C1 segment of cervical spinal cord (tissue), 14 donors: Measurements from ENCODE around the gene RGMA.
"Not testable (repeated sequence)": the region's sequence is repeated elsewhere in the genome, so short reads cannot be mapped to it uniquely, and the experiment has no call there.

ENCODE experiments used
- DNase-seq, 14 donors: peaks; one replicate each; lab custom pipeline; 2025; lab: John Stamatoyannopoulos, UW

RGMA gene

DNA sequence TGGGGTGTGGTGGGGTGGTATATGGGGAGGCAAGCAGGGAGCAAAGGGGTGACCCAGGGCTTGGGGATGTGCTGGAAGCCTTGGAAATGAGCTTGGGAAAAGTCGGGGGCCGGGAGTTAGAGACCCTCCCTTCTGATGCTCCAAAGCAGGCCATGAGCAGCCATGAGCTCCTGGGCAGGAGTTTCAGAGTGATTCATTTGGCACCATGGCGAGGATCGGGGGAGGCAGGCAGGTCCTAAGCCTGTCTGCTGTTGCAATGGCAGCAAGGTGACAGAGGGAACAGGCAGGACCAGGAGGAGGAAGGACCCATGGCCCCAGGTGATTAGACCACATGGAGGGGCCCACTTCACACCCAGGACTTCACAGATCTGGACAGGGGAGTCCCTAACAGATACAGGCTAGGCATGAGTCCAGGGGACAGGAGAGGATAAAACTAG is 21.3 kb downstream of the RGMA start:
- DNase-seq = no peak

DNA sequence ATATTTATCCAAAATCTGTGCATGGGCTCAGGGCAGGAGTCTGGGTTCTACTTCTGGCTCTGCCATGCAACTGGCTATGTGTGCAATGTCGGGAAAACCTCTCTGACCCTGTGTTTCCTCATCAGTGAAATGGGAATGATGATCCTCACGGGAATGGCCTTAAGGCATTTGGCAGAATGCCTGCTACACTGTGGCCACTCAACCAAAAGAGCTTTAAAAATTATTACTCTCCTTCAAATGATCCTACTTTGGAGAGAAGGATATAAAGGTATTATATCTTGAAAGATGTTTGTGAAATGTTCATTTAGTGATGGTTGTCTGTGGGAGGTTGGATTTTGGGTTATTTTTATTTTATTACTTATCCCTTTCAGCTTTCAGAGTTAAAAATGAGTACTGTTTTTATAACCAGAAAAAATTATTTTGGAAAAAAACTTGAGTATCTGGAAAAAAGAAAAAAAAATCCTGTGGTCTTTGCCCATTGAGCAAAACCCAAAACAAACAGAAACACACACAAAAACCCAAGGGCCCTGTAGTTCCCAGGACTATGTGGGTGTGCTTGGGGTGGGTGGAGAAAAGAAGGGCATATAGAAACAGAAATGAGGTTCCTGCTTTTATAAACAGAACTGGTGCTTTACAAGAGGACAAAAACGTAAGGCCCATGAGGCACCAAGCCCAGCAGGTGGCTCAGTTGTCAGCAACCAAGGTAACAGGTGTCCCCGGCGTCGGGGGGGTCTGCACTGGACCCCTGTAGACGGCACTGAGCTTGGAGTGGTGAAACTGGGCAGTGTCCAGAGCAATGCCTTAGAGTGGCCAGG is 22.0 kb downstream of the RGMA start:
- DNase-seq = no peak

DNA sequence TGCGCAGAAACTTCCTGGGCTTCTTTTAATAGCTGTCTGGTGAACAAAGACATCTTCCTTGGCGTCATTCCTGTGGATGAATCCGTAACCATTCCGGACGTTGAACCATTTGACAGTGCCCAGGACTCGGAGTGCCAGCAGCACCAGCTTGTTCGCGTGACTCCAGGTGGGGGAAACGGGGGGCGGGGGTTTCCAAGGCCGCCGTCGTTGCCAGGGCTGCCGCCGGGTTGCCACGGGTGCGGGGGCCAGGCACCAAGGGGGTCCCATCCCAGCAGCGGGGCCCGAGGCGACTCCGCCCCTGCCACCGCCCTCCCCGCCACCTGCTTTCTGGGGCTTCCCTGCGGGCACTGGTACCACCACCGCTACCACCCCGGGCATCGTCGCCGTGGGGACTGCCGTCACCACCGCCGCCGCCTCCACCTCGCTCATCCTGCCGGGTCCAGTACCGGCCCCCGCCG is 22.8 kb downstream of the RGMA start:
- peak in 6 of 14 donors; percentile 28 to 73 (median 46) for DNase-seq

DNA sequence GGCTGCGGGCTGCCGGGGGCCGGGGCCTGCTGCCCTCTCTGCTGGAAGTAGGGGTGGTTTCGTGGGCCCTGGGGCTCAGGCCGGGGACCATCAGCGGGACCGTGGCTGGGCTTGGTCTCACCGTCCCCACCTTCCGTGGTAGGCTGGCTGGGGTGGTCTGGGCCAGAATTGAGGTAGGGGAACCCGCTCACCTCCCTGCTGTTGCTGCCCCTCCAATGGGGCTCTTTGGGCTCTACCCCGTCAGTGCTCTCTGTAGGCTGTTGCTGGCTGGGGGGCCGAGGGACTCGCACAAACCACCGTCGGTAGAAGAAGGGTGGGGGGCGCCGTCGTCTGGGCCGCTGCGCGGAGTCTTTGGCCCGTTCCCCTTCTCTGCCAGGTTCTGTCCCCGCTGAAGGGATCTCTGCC is 23.4 kb downstream of the RGMA start:
- DNase-seq = peak in 1 of 14 donors; percentile 62

DNA sequence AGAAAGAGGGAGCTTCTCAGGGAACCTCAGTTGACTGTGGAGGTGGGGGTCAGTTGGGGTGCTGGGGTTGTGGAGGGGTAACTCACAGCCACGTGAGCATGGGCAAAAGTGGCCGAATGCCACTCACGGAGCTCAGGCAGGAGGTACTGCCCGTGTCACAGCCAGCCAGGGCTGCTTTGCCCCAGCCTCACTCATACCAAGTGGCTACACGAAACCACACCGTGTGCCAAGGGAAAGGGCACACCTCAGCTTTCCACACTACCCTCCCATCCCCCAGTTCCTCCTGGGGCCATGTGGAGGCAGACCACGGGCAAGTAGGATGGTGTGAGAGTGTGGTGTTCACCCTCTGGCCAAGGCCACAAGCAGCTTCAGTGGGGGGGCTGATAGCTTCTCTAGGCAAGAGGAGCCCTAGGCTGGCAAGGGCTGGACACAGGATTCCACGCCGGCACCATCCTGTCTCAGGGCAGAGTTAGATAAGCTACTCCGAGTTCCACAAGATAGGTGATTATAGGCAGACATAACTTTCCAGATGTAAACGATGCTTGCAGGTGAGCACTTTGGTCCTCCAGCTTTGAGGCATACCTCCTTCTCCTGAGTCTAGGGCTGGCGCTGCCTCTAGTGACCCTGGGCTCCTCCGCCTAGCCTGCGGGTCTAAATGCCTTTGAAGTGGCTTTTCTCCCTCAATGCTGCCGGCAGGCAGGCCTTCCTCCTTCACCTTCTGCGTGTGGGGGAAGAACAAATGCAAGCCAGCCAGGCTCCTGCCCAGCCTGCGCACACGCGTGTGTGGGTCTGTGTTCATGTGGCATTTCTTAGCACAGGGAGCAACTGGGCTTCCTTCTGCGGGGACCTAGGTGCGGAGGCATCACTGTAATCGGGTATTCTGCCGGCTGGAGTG is 25.0 kb downstream of the RGMA start:
- DNase-seq = no peak

DNA sequence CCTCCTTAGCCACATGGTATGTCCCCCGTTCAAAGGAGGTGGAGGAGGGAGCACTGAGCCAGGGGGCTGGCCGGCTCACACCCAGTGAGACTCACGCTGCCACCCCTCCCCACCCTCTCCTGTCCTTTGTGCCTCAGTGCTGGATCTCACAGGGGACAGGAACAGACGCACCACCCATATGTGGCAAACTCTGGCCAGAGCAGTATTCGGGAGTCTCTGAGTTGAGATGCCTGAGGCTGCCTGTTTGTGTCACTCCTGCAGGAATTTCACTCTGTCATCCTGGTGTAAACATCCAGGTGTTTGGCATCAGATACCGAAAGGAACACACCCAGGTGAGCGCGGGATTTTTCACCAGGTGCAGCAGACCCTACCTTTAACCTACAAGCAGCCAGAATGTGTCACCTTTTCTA is 25.7 kb downstream of the RGMA start:
- no peak for DNase-seq

DNA sequence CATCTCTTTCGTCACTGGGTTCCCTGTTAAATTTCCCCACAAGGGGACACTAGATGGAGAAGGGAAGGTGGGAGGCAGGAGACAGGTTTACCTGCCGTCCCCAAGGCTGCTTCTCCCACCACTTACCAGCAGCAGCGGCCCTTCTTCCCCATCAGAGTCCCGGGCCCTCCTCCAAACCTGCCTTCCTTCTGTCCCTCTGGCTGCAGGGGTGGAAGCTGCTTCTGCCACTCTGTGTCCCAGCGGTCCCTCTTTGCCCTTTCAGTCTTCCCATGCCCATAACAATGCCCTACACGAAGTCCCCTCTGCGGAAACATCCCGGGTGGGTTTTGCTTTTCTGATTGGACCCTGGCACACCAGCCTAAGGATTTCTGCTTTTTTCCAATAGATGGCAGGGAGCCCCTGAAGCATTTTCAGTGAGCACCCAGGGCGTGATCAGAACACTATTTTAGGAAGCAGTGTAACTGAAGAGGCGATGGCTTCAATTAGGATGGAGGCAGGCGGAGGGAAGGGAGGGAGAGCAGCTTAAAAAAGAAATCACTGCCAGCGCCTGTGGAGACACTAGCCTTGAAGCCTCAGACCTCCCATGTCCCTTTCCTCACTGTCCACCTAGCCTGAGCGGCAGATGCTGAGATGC is 26.3 kb downstream of the RGMA start:
- not testable (repeated sequence) for DNase-seq

DNA sequence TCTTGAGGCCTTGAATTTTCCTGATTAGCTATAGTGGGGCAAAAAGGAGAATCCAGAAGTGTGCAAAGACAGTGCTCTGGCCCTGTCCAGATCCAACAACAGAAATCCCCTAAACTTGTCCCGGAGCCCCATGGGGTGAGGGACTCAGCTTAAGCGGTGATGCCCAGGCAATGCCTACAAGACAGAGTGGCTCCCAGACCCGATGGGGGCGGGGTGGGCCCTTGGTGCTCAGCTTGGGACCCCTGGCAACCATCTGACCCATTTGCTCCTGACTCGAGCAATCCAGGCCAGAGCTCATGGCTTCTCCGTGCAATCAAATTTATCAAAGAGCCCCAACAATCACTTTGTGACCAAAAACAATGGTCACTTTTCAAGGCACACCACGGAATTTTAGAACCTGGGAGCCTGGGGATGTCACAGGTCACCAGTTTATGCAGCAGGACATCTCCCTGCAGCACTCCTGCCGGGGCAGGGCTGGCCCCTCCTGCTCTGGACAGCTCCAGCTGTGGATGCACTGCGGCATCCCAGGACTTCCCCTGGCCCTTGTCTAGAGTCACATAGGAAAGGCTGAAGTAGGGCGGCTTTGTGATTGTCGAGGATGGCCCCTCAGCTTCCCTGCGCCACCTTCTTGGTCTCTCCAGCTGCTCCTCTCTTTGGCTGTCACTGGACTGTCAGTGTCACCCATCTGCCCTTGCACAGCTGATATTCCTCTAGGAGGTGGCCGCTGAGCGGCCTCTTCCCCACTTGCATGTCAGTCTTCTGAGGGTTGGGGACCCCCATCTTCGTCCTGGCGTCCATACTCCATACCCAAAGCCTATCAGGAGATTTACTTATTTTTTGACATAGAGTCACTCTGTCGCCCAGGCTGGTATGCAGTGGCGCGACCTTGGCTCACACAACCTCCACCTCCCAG is 28.4 kb downstream of the RGMA start:
- no peak for DNase-seq

DNA sequence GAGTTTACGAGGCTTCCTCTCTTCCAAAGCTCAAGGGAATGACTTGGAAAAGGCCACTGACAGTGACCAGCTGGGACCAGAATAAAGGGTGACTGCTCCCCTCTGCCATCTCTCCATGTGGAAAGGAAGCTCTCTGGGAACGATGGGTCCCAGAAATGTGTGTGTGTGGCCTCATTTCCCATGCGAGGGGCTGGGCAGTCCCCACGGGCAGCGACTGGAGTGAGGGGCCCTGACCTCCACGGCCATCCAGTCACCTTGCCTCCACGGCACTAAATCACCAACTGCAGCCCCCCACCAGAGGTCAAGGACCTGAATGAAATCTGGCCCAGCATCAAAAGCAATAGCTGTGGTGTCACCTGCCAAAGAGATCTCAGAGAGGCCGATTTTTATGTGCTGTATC is 29.6 kb downstream of the RGMA start:
- no peak for DNase-seq

DNA sequence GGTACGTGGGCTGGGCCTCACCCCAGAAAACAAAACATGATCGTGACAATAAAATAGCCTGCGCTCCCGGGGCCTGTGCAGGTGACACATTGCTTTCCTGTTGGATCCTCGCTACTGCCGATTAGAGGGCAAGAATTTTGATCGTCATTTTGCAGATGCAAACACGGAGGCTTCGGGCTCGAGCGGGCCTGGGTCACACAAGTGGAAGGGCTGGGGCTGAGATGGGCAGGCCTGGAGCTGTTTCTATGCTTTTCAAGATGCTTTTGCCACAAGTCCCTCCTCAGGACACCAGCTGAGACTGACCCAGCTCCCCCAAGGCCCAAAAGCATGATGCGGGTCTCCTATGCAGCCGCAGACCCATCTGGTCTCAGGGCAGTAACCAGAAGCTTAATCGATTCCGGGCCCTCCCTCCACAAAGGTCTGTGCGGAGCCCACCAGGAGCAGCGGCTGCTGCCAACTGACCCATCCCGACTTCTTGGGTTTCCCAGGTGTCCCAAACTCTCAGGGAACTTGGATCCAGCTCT is 30.0 kb downstream of the RGMA start:
- no peak for DNase-seq

DNA sequence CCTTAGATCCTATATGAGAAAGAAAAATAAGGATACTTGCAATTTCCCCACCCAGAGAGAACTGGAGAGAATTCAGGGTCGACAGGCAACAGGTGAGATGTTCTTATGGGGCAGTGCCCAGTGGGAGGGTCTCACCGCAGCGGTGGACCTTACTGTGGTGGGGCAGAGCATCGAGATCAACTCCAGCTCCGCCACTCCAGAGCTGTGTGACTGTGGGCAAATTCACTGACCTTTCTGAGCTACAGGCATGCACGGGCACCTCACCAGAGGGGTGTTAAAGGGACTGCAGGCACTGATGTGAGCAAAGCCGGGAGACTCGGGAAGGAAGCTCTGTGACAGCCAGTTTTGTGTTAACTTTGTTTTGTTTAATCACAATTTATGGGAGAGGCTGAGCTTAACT is 30.9 kb downstream of the RGMA start:
- DNase-seq = no peak

DNA sequence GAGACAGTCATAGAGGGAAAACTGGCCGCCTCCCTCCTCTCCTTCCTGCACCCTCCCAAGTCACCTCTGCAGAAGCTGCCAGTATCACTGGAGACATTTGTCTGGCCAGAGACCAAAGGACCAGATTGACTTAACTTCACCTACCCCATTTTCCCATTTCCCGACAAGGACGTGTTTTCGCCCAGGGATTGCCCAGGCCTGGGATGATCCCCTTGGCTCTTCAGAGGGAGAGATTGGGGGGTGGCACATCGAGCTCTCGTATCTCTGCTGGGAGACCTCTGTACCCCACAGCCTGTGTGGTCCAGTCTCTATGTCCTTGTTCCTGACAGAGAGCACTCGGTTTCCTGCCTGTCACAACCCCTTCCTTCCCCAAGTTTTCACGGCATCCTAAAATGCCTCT is 31.4 kb downstream of the RGMA start:
- no peak for DNase-seq

DNA sequence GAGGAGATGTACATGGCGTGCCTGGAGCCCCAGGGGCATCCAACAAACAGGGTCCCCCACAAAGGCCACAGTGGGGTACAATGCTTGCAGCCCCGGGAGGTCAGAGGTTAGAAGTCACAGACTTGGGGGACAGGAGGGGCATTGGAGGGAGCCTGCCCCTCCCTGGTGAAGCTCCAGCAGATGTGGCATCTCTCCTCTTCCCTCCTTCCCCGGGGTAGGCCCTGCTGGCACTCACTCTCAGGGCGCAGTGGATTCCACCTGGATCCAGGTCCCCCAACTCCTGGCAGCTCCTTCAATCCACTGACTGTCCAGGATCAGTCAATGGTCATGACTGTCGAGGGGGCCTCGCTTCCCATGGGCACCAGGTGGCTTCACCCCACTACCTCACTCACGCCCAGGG is 32.2 kb downstream of the RGMA start:
- DNase-seq = no peak

DNA sequence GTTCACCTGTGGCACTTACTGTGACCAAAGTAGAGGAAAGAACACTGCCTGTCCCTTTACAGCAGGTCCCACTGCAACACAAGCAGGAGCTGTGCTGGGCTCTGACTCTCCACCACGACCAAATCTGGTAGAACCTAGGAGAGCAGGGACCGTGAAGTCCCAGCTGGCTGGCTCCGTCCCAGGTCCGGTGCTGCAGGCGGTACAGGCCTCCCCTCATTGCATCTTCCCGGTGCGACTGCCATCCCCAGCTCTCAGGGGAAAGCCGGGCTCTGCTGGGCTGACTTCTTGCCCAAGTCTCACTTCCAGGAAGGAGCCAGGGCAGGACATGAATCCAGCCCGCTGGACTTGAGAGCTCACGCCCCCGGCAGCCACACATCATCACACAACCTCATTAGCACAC is 33.8 kb downstream of the RGMA start:
- DNase-seq = peak in 1 of 14 donors; percentile 19

DNA sequence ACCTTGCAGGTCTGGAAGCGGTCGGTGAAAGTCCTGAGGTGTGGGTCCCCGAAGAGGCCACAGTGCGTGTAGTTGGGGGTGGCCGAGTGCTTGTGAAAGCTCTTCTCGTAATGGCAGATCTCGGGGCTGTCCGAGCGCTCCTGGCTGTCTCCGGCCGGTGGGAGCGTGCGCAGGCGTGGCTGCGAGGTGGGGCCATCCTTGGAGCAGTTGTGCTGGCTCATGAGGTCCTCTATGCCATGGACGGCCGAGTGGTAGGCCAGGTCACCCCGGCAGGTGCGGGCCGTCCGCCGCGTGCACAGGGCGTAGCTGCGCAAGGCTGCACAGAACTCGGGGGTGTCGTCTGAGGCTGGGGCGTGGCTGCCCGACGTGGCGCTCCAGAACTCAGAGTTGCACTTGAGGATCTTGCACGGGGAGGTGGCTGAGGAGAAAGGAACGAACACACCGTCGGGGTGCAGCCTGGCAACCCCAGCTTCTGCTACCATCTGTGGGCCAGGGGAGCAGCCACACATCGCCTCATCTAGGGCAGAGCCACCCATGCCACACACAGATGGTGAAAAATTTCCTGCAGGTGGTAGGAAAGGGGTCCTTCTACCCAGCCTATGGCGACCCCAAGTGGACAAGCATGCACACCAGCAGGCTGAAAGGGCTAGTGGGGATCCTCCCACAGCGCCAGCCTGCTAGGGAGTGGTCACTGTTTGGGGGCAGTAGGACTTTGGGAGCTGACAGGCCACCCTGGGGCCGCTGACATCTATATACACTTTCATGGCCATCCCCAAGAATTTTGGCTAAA is 36.7 kb downstream of the RGMA start:
- no peak for DNase-seq

DNA sequence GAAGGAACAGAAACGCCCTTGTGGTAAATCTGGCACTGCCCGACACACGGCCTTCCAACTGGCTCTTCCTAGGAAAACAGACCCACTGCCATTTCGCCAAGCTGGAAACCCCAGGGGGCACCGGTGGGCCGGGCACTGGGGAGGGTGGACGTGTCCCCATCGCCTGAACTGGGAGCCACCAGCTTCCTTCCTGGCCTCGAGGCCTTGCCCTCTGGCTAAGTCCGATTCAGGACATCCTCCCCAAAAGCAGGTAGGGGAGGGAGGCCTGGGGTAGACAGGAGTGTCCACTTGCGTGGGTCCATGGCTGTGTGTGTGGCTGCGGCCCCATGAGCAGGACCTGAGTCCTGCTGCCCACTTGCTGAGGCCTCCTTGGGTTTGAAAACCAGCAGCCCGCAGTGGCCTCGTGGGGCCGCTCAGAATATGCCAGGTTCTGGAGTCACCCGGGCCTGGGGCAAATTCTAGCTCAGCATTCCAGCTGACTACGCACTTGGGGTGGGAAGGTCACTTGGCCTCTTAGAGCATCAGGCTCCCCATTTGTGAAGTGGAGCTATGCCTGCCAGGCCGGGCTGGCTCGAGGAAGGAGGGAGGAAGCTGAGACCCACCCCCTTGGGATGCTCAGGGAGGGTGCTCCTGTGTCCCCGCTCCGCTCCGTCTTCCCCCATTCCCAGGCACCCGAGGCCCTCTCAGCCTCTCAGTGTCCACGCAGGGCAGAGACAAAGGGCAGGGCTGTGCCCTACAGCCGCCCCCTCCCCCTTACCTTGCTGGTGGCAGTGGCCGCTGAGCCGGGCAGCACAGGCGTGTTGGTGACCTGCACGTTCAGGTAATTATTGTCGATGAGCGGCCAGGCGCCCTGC is 37.5 kb downstream of the RGMA start:
- peak in 2 of 14 donors; percentile 29 to 55 for DNase-seq

DNA sequence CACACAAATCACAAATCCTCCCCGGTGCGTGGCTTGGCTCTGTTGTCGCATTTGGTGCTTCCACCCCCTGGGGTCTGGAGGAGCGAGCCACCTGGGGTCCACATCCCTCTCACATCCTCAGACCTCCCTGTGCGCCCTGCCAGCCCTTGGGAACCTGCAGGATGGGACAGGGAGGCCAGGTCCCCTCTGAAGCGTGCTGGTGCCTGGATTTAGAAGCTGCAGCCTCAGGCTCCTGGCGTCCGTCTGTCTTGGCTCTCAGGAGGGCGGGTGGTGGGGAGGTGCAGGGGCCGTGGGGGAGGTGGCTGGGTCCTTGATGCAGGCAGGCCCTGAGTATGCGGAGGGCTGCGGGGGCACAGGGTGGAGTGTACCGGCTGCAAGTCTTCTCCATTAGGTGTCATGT is 38.4 kb downstream of the RGMA start:
- DNase-seq = no peak

DNA sequence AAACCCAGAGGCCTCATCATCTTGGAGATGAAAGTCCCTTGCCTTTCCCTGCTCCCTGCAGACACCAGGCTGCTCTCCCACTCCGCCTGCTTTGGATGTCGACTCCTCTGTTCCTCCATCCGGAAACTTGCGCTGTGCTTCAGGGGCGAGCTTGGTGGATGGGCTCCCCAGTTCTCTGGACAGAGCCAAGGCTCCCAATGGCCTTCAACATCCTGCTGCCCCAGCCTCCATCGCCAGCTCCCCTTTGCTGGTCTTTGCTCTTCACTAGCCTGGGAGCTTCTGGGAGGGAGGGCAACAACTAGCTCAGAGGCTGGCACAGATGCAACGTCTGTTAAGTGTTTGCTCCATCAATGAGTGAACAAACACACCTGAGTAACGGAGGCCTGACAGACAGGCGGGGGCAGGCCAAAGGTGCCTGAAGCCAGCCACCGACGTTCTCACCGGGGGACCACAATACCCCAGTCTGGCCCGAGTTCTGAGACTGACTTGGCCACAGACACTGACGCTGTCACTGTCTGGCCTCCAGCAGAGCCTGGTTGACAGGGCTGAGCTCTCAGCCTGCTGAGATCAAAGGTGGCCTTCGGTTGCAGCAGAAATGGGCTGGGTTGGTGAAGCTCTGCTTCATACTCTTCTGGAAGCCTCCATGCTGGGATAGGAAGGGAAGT is 39.0 kb downstream of the RGMA start:
- no peak for DNase-seq
